EH (cell line): ENCODE results near the gene IL19.

Experiments
- DNase-seq: peaks from one replicate; pipeline ENCODE4 v3.0.0-alpha.2; 2015; ENCODE audit warnings: low read depth

Gene IL19

GRCh38 chr1:206776229-206776628 lies 5.7 kb downstream of the IL19 start:
- peak; percentile 34 for DNase-seq

GRCh38 chr1:206778031-206778430 lies 7.5 kb downstream of the IL19 start:
- no peak for DNase-seq

GRCh38 chr1:206778911-206779310 lies 8.3 kb downstream of the IL19 start:
- peak; percentile 41 for DNase-seq

- DNase-seq, result no peak
Observed at GRCh38 chr1:206779638-206780037, 9.1 kb downstream of the IL19 start.

GRCh38 chr1:206782448-206782847 lies 11.9 kb downstream of the IL19 start:
- no peak for DNase-seq

- no peak for DNase-seq
Observed at GRCh38 chr1:206783506-206783905, 12.9 kb downstream of the IL19 start.

- no peak for DNase-seq
Observed at GRCh38 chr1:206784471-206784903, 13.9 kb downstream of the IL19 start.

- no peak for DNase-seq
Observed at GRCh38 chr1:206785182-206785765, 14.7 kb downstream of the IL19 start.

- no peak for DNase-seq
Observed at GRCh38 chr1:206786212-206786886, 15.8 kb downstream of the IL19 start.

GRCh38 chr1:206787891-206788290 lies 17.3 kb downstream of the IL19 start:
- DNase-seq, result no peak

GRCh38 chr1:206788487-206789050 lies 18.0 kb downstream of the IL19 start:
- DNase-seq, result peak; percentile 37

- DNase-seq, result no peak
Observed at GRCh38 chr1:206790502-206791250, 20.1 kb downstream of the IL19 start.

GRCh38 chr1:206792939-206793607 lies 22.5 kb downstream of the IL19 start:
- DNase-seq, result no peak

GRCh38 chr1:206793620-206794019 lies 23.0 kb downstream of the IL19 start:
- no peak for DNase-seq

GRCh38 chr1:206794294-206794908 lies 23.8 kb downstream of the IL19 start:
- DNase-seq, result no peak

- no peak for DNase-seq
Observed at GRCh38 chr1:206796116-206796515, 25.5 kb downstream of the IL19 start.

- no peak for DNase-seq
Observed at GRCh38 chr1:206796981-206797402, 26.4 kb downstream of the IL19 start.

GRCh38 chr1:206797534-206798383 lies 27.2 kb downstream of the IL19 start:
- no peak for DNase-seq

- DNase-seq, result no peak
Observed at GRCh38 chr1:206798384-206798996, 27.9 kb downstream of the IL19 start.

- DNase-seq, result no peak
Observed at GRCh38 chr1:206799311-206799710, 28.7 kb downstream of the IL19 start.
